ENCODE measurements around the gene PNLIPRP2. TPM values are rescaled to one million over a fixed set of nuclear protein-coding genes. Genes with fewer than 3 reads are reported as not detected.

PNLIPRP2 gene
- polyA plus RNA-seq, 2 of the 4 experiments (the other 2 are of a cell fraction) = 0.09 TPM; not detected in 1

GRCh38 chr10:116636385-116636784 is 15.6 kb downstream of the PNLIPRP2 start:
- ATAC-seq = no peak
- 0 out of 3 replicates have a peak, but pooled peaks cover 3% of the 10 kb centered on the region for H3K4me1 ChIP-seq
- ChIA-PET CTCF (interaction anchor here (1.1 to 1.3 kb wide), 2 partner anchors 9 to 10 kb away, joined by 3 to 4 read pairs; no protein-coding TSS in a partner anchor), POLR2A (no interaction called here)
- H3K27ac ChIP-seq = no peak overlapping the region
- no peak overlapping the region for H3K4me3 ChIP-seq
- no peak for DNase-seq (ENCODE audit: low read depth in 1 of 2, low spot score in 1 of 2)
- no peak overlapping the region for H3K4me2 ChIP-seq
- H3K9me3 ChIP-seq = no peaks in the 10 kb centered on the region
- no peak for FAIRE-seq
- TF ChIP-seq HEYL (CRISPR knock-in tag; IDR thresholded peaks at IDR 0.05) (no peak), TFCP2L1 (CRISPR knock-in tag; IDR thresholded peaks at IDR 0.05) (no peak), CHD4 (IDR thresholded peaks at IDR 0.05; ENCODE audit: borderline replicate concordance) (no peak), PBX3 (IDR thresholded peaks at IDR 0.05) (no peak), FOXS1 (CRISPR knock-in tag; IDR thresholded peaks at IDR 0.05) (no peak), SREBF2 (IDR thresholded peaks at IDR 0.05) (no peak), REST (IDR thresholded peaks at IDR 0.05) (no peak), JUNB (IDR thresholded peaks at IDR 0.05) (no peak), CBX2 (IDR thresholded peaks at IDR 0.05; ENCODE audit: borderline replicate concordance, low read depth) (no peak), CEBPB (IDR thresholded peaks at IDR 0.05) (no peak), MAZ (IDR thresholded peaks at IDR 0.05; ENCODE audit: borderline replicate concordance, low read depth, low read length) (no peak), KDM5A (IDR thresholded peaks at IDR 0.05) (no peak), ZNF302 (CRISPR knock-in tag; IDR thresholded peaks at IDR 0.05) (no peak), HMGXB4 (CRISPR knock-in tag; IDR thresholded peaks at IDR 0.05; ENCODE audit: borderline replicate concordance) (no peak)

GRCh38 chr10:116636976-116637375 is 16.2 kb downstream of the PNLIPRP2 start:
- no peak for DNase-seq (ENCODE audit: low read depth in 1 of 2, low spot score in 1 of 2)
- ATAC-seq = no peak
- WGBS (ENCODE audit: missing lambda C conversion rate) = 1% methylated on average over 2 of the region's 2 CpGs
- no peak for FAIRE-seq
- Histone ChIP-seq H3K4me3 (no peak overlapping the region), H3K4me1 (0 out of 3 replicates have a peak, but pooled peaks cover 3% of the 10 kb centered on the region), H3K9me3 (no peaks in the 10 kb centered on the region), H3K4me2 (no peak overlapping the region), H3K27ac (no peak overlapping the region)
- TF ChIP-seq JUN (IDR thresholded peaks at IDR 0.05) (no peak), USF2 (IDR thresholded peaks at IDR 0.05) (0 out of 2 replicates have a peak, but pooled peaks have one; percentile 10)
- ChIA-PET CTCF (interaction anchor here (1.1 to 1.3 kb wide), 2 partner anchors 9 to 10 kb away, joined by 3 to 4 read pairs; no protein-coding TSS in a partner anchor), POLR2A (no interaction called here)

- ATAC-seq (no peak), DNase-seq (ENCODE audit: low read depth in 1 of 2, low spot score in 1 of 2) (no peak), FAIRE-seq (no peak)
- ChIA-PET POLR2A (no interaction called here), CTCF (interaction anchor here (1.0 kb wide), 1 partner anchor 45 kb away, joined by 3 read pairs; no protein-coding TSS in a partner anchor)
- no peak overlapping the region for H3K4me2 ChIP-seq
- WGBS (ENCODE audit: missing lambda C conversion rate) = 0% methylated on average over 1 of the region's 1 CpG
- H3K4me1 ChIP-seq = 0 out of 3 replicates have a peak, but pooled peaks cover 3% of the 10 kb centered on the region
- no peak overlapping the region for H3K27ac ChIP-seq
- no peaks in the 10 kb centered on the region for H3K9me3 ChIP-seq
- H3K4me3 ChIP-seq = no peak overlapping the region
- TF ChIP-seq JUN (IDR thresholded peaks at IDR 0.05) (no peak), RCOR1 (IDR thresholded peaks at IDR 0.05; ENCODE audit: low read depth, low read length) (no peak), PBX3 (IDR thresholded peaks at IDR 0.05) (no peak)
These were observed 17.1 kb downstream of the PNLIPRP2 start for GRCh38 chr10:116637830-116638229.

All from A549 (cell line).